ENCODE results near the gene TRIP6. TPM values are rescaled to one million over a fixed set of nuclear protein-coding genes. Genes with fewer than 3 reads are reported as not detected.

The TRIP6 gene
- total RNA-seq, 1 experiment from 2014 or later, result 3.2 TPM

GRCh38 chr7:100892364-100893317 lies 25.5 kb downstream of the TRIP6 start:
- Histone ChIP-seq H3K27ac (ENCODE audit: low read length) (no peak overlapping the region), H3K4me1 (ENCODE audit: control insufficient read depth, insufficient read depth, low read length) (peaks cover 40% of the 10 kb centered on the region), H3K36me3 (ENCODE audit: control insufficient read depth, insufficient read depth, low read length) (peaks cover 4% of the 10 kb centered on the region), H3K4me3 (ENCODE audit: low read depth in 2 of 2, low read length in 2 of 2) (no peak overlapping the region), H3K27me3 (ENCODE audit: control insufficient read depth, insufficient read depth, low read length) (no peaks in the 10 kb centered on the region; the same call in 1 of the 2 replicates), H3K9me3 (ENCODE audit: control insufficient read depth, insufficient read depth, low read depth, low read length) (no peaks in the 10 kb centered on the region)
- ChIA-PET CTCF (interaction anchor here (0.6 kb wide), 1 partner anchor 250 kb away, joined by 8 read pairs; no protein-coding TSS in a partner anchor), POLR2A (no interaction called here)
- in situ Hi-C loops (cut with HindIII; ENCODE audit: low pct_unique_long_range_greater_than_20kb, low sequenced_read_pairs) (no loop called here), intact Hi-C loops (cut with micrococcal nuclease; ENCODE audit: unreplicated experiment) (loop anchor here (5.0 kb wide), 1 partner anchor 390 kb away; no protein-coding TSS in a partner anchor)
- TF ChIP-seq POLR2AphosphoS5 (IDR thresholded peaks at IDR 0.05; ENCODE audit: low read depth, low read length) (no peak), REST (IDR thresholded peaks at IDR 0.05; ENCODE audit: insufficient read depth in 1 of 2, low read depth in 2 of 2, low read length in 1 of 2) (no peak), CTCF (IDR thresholded peaks at IDR 0.05) (no peak), SIN3A (IDR thresholded peaks at IDR 0.05; ENCODE audit: borderline replicate concordance, insufficient read depth, low read depth, low read length) (no peak), TCF7L2 (IDR thresholded peaks at IDR 0.05; ENCODE audit: low read depth, low read length) (no peak)
- no peak for ATAC-seq
- no peak for DNase-seq (ENCODE audit: low read depth, low spot score)
- BruUV-seq (replicated peaks), result no TSS peak

- Histone ChIP-seq H3K27me3 (ENCODE audit: control insufficient read depth, insufficient read depth, low read length) (no peaks in the 10 kb centered on the region; the same call in 1 of the 2 replicates), H3K36me3 (ENCODE audit: control insufficient read depth, insufficient read depth, low read length) (no peaks in the 10 kb centered on the region), H3K9me3 (ENCODE audit: control insufficient read depth, insufficient read depth, low read depth, low read length) (no peaks in the 10 kb centered on the region), H3K27ac (ENCODE audit: low read length) (no peak overlapping the region), H3K4me3 (ENCODE audit: low read depth in 2 of 2, low read length in 2 of 2) (no peak overlapping the region), H3K4me1 (ENCODE audit: control insufficient read depth, insufficient read depth, low read length) (peaks cover 32% of the 10 kb centered on the region)
- ATAC-seq (no peak), DNase-seq (ENCODE audit: low read depth, low spot score) (no peak)
- ChIA-PET CTCF (interaction anchor here (0.6 kb wide), 2 partner anchors 165 to 249 kb away, joined by 5 to 8 read pairs; no protein-coding TSS in a partner anchor), POLR2A (no interaction called here)
- in situ Hi-C loops (cut with HindIII; ENCODE audit: low pct_unique_long_range_greater_than_20kb, low sequenced_read_pairs) (no loop called here), intact Hi-C loops (cut with micrococcal nuclease; ENCODE audit: unreplicated experiment) (loop anchor here (5.0 kb wide), 1 partner anchor 389 kb away; no protein-coding TSS in a partner anchor)
- TF ChIP-seq SIN3A (IDR thresholded peaks at IDR 0.05; ENCODE audit: borderline replicate concordance, insufficient read depth, low read depth, low read length), result no peak
- TF ChIP-seq POLR2AphosphoS5 (IDR thresholded peaks at IDR 0.05; ENCODE audit: low read depth, low read length), result no peak
- TF ChIP-seq TCF7L2 (IDR thresholded peaks at IDR 0.05; ENCODE audit: low read depth, low read length), result no peak
- TF ChIP-seq REST (IDR thresholded peaks at IDR 0.05; ENCODE audit: insufficient read depth in 1 of 2, low read depth in 2 of 2, low read length in 1 of 2), result no peak
- TF ChIP-seq CTCF (IDR thresholded peaks at IDR 0.05), result no peak
- no TSS peak for BruUV-seq (replicated peaks)
Observed at GRCh38 chr7:100893318-100893895, 26.2 kb downstream of the TRIP6 start.

All from Panc1 (cell line).